ENCODE results near the gene TMCC2.

TMCC2 gene

DNA sequence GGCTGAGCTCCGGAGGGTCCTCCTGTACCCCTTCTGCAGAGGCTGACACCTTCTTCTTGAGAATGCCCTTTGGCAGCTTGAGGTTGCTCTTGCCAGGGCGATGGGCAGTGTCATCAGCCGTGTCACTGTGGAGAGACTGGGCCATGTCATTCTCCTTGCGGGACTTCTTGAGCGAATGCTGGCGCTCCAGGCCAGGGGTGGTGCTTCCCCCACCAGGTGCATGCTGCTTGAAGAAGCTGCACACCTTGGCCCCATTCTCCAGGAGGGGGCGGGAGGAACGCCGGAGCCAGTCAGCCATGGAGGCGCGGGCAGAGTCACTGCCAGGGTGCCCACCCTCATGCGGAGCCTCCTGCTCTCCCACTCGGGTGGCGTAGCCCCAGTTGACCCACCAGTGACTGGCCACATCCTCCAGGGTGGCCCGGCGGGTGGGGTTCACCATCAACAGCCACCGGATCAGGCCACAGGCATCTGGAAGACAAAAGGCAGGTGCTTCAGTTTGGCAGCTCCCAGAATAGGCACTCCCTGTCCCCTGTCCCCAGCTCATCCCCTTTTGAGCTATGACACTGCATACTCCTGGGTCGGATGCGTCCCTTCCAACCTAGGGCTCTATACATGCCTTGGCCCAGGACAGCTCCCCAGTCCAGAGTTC, 76.4 kb downstream of the TMCC2 start:
- no peak for DNase-seq (ENCODE audit: low spot score)

DNA sequence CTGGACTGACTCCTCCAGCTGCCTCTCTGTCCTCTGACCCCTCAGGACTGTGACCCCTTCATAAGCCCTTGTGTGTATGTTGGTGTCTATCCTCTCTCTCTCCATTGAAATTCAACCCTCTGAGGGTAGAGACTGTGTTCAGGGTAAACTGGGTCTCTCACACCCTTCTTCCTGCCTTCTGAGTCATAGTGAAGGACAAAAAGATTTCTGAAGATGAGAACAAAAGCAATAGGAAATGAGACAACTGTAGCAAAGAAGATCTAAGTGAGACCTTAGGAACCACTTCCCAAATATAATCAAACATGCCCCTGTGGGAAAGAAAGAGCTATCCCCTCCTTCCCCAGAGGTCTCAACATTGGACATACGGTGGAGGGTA, 76.9 kb downstream of the TMCC2 start:
- DNase-seq (ENCODE audit: low spot score) = no peak

GRCh38 chr1:205306929-205307566, 79.3 kb downstream of the TMCC2 start:
- no peak for DNase-seq (ENCODE audit: low spot score)

DNA sequence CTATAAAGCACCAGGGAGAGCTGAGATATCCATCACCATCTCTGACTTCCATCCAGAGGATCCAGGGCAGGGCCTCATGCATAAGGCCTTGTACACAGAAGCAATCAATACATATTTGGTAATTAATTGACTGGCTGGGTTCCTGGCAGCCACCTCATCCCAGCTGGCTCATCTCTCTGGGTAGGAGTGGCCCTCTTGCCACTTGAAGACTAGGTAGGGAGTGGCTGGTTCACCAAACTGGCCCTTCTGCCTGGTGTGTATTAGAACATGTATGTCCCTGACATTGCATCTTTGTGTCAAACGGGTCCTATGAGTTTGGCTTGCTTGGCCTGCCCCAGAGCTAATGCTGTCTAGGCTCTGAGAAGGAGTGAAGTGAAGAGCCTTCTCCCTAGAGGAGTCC, 82.0 kb downstream of the TMCC2 start:
- DNase-seq (ENCODE audit: low spot score) = no peak

DNA sequence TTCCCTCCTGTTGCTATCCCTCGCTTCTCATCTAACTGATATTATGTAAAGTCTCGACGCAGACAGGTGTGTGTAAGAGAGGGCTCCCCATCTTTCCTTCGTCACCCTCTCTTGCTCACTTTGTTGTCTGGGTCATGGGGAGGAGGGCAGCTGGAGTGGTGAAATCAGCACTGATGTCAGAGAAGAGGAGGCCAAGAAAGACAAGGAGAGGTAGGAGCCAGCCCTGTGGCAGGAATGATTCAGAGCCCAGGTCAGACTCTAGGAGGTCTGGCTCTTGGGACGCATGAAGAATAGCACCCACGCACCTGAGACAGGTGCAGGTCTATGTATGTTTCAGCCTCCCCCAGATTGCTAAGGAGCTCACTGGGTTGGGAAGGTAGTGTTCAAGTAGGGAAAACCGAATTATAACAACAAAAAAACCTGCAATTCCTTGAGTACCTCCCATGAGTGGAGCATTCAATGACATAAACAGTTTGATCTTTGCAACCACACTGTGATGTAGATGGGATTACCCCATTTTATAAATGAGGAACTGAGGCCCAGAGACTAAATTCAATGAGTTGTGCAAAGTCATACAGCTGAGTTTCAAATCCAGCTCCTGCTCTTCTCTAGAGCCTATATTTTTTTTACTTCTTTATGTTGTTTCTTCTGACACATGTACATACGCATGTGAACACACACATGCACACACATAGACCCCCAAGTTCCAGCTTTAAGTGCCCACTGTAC, 83.4 kb downstream of the TMCC2 start:
- no peak for DNase-seq (ENCODE audit: low spot score)

GRCh38 chr1:205312866-205313562, 85.3 kb downstream of the TMCC2 start:
- no peak for DNase-seq (ENCODE audit: low spot score)

GRCh38 chr1:205313563-205314308, 86.0 kb downstream of the TMCC2 start:
- DNase-seq (ENCODE audit: low spot score) = peak; percentile 45

- DNase-seq (ENCODE audit: low spot score) = peak; percentile 14
Measured at GRCh38 chr1:205315008-205315618, 87.4 kb downstream of the TMCC2 start.

DNA sequence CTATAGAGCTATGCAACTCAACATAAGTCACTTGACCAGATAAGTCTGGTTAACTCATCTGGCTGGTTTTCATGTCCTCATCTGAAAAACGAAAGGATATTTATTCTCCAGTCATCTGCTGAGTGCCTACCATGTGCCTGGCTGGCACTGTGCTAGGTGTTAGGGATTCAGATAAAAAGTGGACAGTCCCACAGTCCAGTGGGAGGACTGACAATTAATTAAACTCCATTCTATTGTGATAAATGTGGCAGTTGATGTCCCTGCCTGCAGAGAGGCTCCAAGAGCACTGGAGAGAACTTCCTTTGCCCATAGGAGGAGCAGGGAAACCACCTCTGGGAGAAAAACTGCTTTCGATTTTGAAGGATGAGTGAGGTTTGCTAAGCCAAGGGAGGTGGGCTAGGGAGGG, 88.4 kb downstream of the TMCC2 start:
- DNase-seq (ENCODE audit: low spot score) = no peak

DNA sequence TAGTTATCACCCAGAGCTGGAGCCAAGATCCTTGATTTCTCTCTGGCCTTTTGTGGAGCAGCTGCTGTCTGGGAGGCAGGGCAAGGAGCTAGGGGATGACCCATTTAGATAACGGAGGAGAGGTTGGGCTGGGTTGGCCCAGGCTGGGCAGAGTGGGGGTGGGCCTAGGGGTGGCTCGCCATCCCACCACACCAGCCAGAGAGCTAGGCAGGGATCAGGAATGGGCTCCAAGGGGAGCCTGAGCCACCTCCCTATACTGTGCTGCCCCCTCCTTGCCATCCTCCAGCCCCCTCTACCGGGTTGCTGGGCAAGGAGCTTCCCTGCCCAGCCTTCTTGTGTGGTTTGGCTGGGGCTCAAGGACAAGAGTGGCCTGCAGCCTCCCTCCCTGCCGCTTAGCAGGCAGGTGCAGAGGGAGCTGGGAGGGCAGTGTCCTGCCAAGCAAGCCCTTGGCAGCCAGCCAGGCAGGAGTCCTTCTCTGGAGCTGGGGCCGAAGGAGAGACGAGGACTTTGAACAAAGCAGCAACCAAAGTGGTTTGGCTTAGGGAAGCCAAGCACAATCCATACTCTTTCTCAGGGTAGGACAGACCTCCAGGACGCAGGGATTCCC, 89.7 kb downstream of the TMCC2 start:
- no peak for DNase-seq (ENCODE audit: low spot score)

DNA sequence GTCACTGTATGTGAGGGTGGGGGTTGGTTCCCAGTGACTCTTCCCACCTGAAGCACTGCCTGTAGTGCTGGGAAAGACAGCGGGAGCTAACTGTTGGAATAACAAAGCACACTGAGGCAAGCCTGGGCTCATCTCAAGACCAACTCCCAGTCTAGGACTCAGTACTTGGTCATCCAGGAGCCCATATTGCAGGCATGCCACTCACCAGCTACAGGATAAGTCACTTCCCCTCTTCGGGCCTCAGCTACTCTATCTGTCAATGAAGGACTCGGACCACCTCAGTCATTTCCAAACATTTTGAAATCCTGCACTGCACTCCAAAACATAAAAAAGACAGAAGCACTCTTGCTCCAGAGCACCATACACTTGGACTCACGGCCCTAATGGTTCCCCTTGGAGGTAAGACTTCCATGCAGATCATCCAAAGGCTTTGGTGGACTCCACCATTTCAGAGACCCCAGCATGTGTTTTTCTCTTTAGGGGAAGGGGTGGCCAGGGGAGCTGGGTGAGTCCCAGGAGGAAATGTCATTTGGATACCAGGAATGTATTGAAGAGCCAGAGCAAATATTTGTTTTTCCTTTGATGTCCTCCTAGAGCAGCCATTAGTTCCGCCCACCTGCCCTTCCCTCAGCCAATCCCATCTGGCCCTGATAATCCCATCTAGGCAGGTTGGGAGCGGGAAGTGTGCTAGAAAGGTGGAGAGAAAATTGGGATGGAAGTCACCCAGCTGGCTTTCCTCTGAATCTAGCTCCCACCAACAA, 90.7 kb downstream of the TMCC2 start:
- DNase-seq (ENCODE audit: low spot score) = no peak

DNA sequence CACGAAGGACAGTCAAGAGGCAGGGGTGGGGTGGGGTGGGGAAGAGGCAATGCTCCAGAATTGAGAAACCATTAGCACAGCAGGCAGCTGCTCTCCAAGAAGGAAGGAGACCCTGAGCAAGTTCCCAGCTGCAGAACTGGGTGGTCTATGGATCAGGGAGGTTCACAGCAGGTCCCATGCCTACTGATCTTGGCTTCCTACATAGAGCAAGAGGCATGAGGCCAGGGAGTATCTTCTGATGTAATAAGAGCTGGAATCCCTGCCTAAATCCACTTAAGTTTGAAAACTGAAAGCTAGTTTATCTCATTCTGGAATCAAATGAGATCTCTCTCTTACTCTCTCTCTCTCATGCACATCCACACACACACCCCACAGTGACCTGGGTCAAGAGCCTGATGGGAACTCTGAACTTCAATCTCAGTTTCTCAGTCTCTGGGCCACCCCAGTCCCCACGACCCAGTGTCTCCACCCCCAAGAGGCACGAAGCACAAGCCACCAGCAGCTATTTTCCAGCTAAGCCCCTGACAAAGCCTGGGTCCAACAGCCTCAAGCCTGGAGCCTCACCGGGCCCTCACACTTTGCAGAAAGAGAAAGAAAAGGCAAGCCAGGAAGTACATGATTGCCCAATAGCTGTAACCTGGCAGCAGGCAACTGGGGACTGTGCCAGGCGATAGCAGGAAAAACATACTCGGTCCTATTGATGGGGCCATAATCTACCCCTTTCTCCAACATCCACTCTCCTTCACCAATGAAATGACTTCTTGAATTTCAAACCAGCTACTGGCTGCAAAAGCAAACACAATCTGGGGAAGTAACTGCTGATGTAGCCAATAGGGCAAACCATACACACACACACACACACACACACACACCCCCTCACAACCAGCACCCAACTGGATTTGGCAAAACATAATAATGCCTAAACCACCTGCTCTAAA, 91.6 kb downstream of the TMCC2 start:
- DNase-seq (ENCODE audit: low spot score) = peak; percentile 31

- peak; percentile 81 for DNase-seq (ENCODE audit: low spot score)
Measured at GRCh38 chr1:205321162-205321958, 93.6 kb downstream of the TMCC2 start, which contains the start of gene NUAK2. NUAK2 (minus strand) TSS chr1:205321745; CDS start chr1:205321628, 117 bp downstream.

- DNase-seq (ENCODE audit: low spot score) = no peak
Measured at GRCh38 chr1:205321959-205322283, 94.2 kb downstream of the TMCC2 start.
